Hepatocyte (in vitro differentiated cells): Measurements from ENCODE around the gene CD300A.

Source experiments
- CTCF ChIP-seq: fragments of 200-600 bp; sonication (generic); IDR thresholded peaks from 2 replicates; pipeline ENCODE4 v1.5.1; 2016; ENCODE audit warnings: antibody characterized with exemption, mild to moderate bottlenecking; ENCODE audit not compliant: poor library complexity
- EZH2phosphoT487 ChIP-seq: fragments of 200-600 bp; sonication (generic); IDR thresholded peaks from one replicate; pipeline ENCODE4 v1.6.1; 2018; ENCODE audit warnings: antibody characterized with exemption, mild to moderate bottlenecking, low read depth, moderate library complexity; ENCODE audit not compliant: unreplicated experiment, severe bottlenecking

- TF ChIP-seq EZH2phosphoT487 = no peak
- TF ChIP-seq CTCF = no peak
These were observed 8.6 kb upstream of the CD300A start for GRCh38 chr17:74457820-74458166.
